Keratinocyte (primary cell): ENCODE measurements around the gene SYNDIG1.

ENCODE experiments used
- EZH2 ChIP-seq: IDR thresholded peaks from one replicate; pipeline ENCODE4 v1.6.1; 2012; ENCODE audit warnings: inconsistent platforms, mild to moderate bottlenecking, low read length, moderate library complexity
- TF ChIP-seq, protein P1 (sequence below), 3 experiments: IDR thresholded peaks in 1 of 3; conservative IDR thresholded peaks in 1 of 3; optimal IDR thresholded peaks in 1 of 3; 2 replicates in 2 of 3; 3 replicates in 1 of 3; pipeline versions ENCODE3 to v1.5.1; 2011; ENCODE audit warnings: low read length in 3 of 3, mild to moderate bottlenecking in 3 of 3, moderate library complexity in 2 of 3, control low read depth in 1 of 3, inconsistent platforms in 1 of 3; ENCODE audit not compliant: insufficient read depth in 2 of 3; ENCODE audit errors: extremely low read depth in 1 of 3

DNA sequence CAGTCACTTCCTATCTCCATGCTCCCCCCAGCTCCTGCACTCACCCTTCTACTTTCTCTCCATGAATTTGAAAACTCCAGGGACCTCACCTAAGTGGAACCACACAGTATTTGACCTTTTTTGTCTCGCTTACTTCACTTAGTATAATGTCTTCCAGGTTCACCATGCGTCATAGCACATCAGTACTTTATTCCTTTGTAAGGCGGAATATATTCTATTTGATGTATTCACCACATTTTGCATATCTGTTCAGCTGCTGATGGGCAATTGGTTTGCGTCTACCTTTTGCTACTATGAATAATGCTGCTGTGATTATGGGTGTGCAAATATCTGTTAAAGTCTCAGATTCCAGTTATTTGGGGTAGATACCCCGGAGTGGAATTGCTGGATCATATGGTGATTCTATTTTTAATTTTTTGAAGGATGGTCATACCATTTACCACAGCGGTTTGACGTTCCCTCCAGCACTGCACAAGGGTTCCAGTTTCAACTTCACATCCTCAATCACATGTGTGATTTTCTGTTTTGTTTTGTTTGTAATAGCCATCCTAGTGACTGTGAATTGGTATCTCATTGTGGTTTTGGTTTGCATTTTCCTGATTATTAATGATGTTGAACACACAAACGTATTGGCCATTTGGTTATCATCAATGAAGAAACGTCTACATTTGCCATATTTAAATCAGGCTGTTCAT, 20.3 kb upstream of the SYNDIG1 start:
- TF ChIP-seq, protein P1, sequence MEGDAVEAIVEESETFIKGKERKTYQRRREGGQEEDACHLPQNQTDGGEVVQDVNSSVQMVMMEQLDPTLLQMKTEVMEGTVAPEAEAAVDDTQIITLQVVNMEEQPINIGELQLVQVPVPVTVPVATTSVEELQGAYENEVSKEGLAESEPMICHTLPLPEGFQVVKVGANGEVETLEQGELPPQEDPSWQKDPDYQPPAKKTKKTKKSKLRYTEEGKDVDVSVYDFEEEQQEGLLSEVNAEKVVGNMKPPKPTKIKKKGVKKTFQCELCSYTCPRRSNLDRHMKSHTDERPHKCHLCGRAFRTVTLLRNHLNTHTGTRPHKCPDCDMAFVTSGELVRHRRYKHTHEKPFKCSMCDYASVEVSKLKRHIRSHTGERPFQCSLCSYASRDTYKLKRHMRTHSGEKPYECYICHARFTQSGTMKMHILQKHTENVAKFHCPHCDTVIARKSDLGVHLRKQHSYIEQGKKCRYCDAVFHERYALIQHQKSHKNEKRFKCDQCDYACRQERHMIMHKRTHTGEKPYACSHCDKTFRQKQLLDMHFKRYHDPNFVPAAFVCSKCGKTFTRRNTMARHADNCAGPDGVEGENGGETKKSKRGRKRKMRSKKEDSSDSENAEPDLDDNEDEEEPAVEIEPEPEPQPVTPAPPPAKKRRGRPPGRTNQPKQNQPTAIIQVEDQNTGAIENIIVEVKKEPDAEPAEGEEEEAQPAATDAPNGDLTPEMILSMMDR (optimal IDR thresholded peaks at IDR 0.05 in 1 of 3, IDR thresholded peaks at IDR 0.05 in 1 of 3, conservative IDR thresholded peaks at IDR 0.05 in 1 of 3; ENCODE audit: extremely low read depth in 1 of 3, insufficient read depth in 2 of 3, low read length in 3 of 3), result no peak
- no peak for TF ChIP-seq EZH2
